ENCODE results near the gene SERGEF.

GRCh38 chr11:17751558-17751957 lies 261.3 kb downstream of the SERGEF start:
- no peak for TF ChIP-seq CTCF (conservative IDR thresholded peaks at IDR 0.05 in 1 of 2, IDR thresholded peaks at IDR 0.05 in 1 of 2; ENCODE audit: extremely low read depth in 1 of 2, insufficient read depth in 1 of 2, low read depth in 1 of 2, low read length in 2 of 2)
- TF ChIP-seq EZH2 (IDR thresholded peaks at IDR 0.05; ENCODE audit: borderline replicate concordance, low read length): no peak

All from mammary epithelial cell (primary cell).